WTC11 (cell line): ENCODE results near the gene PNLDC1. TPM values are rescaled to one million over a fixed set of nuclear protein-coding genes. Genes with fewer than 3 reads are reported as not detected.
A peak's percentile ranks its signal among the peaks of the same experiment; 100 is the strongest.

Experiments used
- ATAC-seq: fragments of 200-7000 bp; cut with Tn5 transposase; 2 replicates; pipeline ENCODE4 v1.10.0; 2021; ENCODE audit warnings: mild to moderate bottlenecking, moderate library complexity
- CTCF ChIA-PET: fragments of 300-600 bp; sonication (Branson Sonifier 250); formaldehyde crosslinking; loops from one replicate; lab custom pipeline; 2021; ENCODE audit warnings: antibody characterized with exemption; lab: Charles Lee
- POLR2A ChIA-PET: fragments of 350-600 bp; sonication (Branson Sonifier 250); formaldehyde crosslinking; loops from one replicate; lab custom pipeline; 2021; ENCODE audit warnings: antibody characterized with exemption; lab: Charles Lee
- DNase-seq: peaks from one replicate; pipeline ENCODE4 v3.0.0; 2021; ENCODE audit warnings: low spot score
- H3K27ac Mint-ChIP-seq: 2 replicates; pipeline ENCODE4 v1.8.0; 2021; ENCODE audit warnings: mixed read lengths
- H3K27me3 Mint-ChIP-seq: 2 replicates; pipeline ENCODE4 v1.8.0; 2021; ENCODE audit warnings: low read depth, mild to moderate bottlenecking, moderate library complexity, mixed read lengths
- H3K36me3 Mint-ChIP-seq: 2 replicates; pipeline ENCODE4 v1.8.0; 2021; ENCODE audit warnings: mixed read lengths
- H3K4me1 Mint-ChIP-seq: 2 replicates; pipeline ENCODE4 v1.8.0; 2022; ENCODE audit warnings: mixed read lengths
- H3K4me3 Mint-ChIP-seq: 2 replicates; pipeline ENCODE4 v1.8.0; 2021; ENCODE audit warnings: mild to moderate bottlenecking, moderate library complexity, mixed read lengths
- H3K9me3 Mint-ChIP-seq: 2 replicates; pipeline ENCODE4 v1.8.0; 2021; ENCODE audit warnings: mixed read lengths
- EMX1 ChIP-seq: fragments of 250-450 bp; sonication (Bioruptor Pico); IDR thresholded peaks from 2 replicates; pipeline ENCODE4 v1.8.0; 2021; ENCODE audit warnings: mild to moderate bottlenecking
- GABPB1 ChIP-seq: sonication (generic); formaldehyde crosslinking; IDR thresholded peaks from 2 replicates; pipeline ENCODE4 v1.8.1; 2023; ENCODE audit warnings: mild to moderate bottlenecking, missing genetic modification reagents
- HMGXB4 ChIP-seq: sonication (generic); formaldehyde crosslinking; IDR thresholded peaks from 2 replicates; pipeline ENCODE4 v1.8.1; 2023; ENCODE audit warnings: mild to moderate bottlenecking, moderate library complexity, missing genetic modification reagents
- NR2C2 ChIP-seq: sonication (generic); formaldehyde crosslinking; IDR thresholded peaks from 2 replicates; pipeline ENCODE4 v1.8.0; 2022; ENCODE audit warnings: mild to moderate bottlenecking, missing genetic modification reagents
- NR3C1 ChIP-seq: sonication (generic); formaldehyde crosslinking; conservative IDR thresholded peaks from 2 replicates; pipeline ENCODE4 v1.8.1; 2023; ENCODE audit warnings: low read depth, mild to moderate bottlenecking, missing genetic modification reagents
- TEAD4 ChIP-seq: sonication (generic); formaldehyde crosslinking; IDR thresholded peaks from 2 replicates; pipeline ENCODE4 v1.8.0; 2022; ENCODE audit warnings: mild to moderate bottlenecking, missing genetic modification reagents
- TP53 ChIP-seq: sonication (generic); formaldehyde crosslinking; IDR thresholded peaks from 2 replicates; pipeline ENCODE4 v1.8.1; 2023; ENCODE audit warnings: mild to moderate bottlenecking, missing genetic modification reagents
- ZBTB43 ChIP-seq: sonication (generic); formaldehyde crosslinking; IDR thresholded peaks from 2 replicates; pipeline ENCODE4 v1.8.1; 2023; ENCODE audit warnings: mild to moderate bottlenecking, missing genetic modification reagents
- ZMAT4 ChIP-seq: fragments of 250-450 bp; sonication (Bioruptor Pico); IDR thresholded peaks from 2 replicates; pipeline ENCODE4 v1.9.0; 2021; ENCODE audit warnings: mild to moderate bottlenecking
- ZNF138 ChIP-seq: sonication (generic); formaldehyde crosslinking; conservative IDR thresholded peaks from 2 replicates; pipeline ENCODE4 v1.8.1; 2022; ENCODE audit warnings: mild to moderate bottlenecking, moderate library complexity, missing genetic modification reagents
- ZNF219 ChIP-seq: sonication (generic); formaldehyde crosslinking; IDR thresholded peaks from 2 replicates; pipeline ENCODE4 v1.8.0; 2023; ENCODE audit warnings: missing genetic modification reagents, mild to moderate bottlenecking, borderline replicate concordance
- ZNF317 ChIP-seq: sonication (generic); formaldehyde crosslinking; IDR thresholded peaks from 2 replicates; pipeline ENCODE4 v1.8.1; 2023; ENCODE audit warnings: low read depth, mild to moderate bottlenecking, moderate library complexity, missing genetic modification reagents, borderline replicate concordance
- ZNF396 ChIP-seq: fragments of 250-450 bp; sonication (Bioruptor Pico); IDR thresholded peaks from 2 replicates; pipeline ENCODE4 v1.8.0; 2021; ENCODE audit warnings: mild to moderate bottlenecking, moderate library complexity, borderline replicate concordance
- ZNF423 ChIP-seq: fragments of 250-450 bp; sonication (Bioruptor Pico); IDR thresholded peaks from 2 replicates; pipeline ENCODE4 v2.1.2; 2022; ENCODE audit warnings: mild to moderate bottlenecking, moderate library complexity
- ZNF512 ChIP-seq: sonication (generic); formaldehyde crosslinking; IDR thresholded peaks from 2 replicates; pipeline ENCODE4 v1.8.1; 2022; ENCODE audit warnings: missing genetic modification reagents, borderline replicate concordance
- ZNF532 ChIP-seq: fragments of 250-450 bp; sonication (Bioruptor Pico); IDR thresholded peaks from 2 replicates; pipeline ENCODE4 v1.9.0; 2021; ENCODE audit warnings: mild to moderate bottlenecking, borderline replicate concordance
- total RNA-seq: library from RNA; stranded (reverse); gene quantifications from 3 replicates; pipeline ENCODE4 v1.2.3, GENCODE V29; 2021

The PNLDC1 gene
- total RNA-seq, 1 experiment from 2014 or later = 0.39 TPM

- Mint-ChIP-seq H3K27ac (peak overlapping the region; percentile 15; the same call in 1 of the 2 replicates), H3K9me3 (no peaks in the 10 kb centered on the region), H3K4me3 (no peak overlapping the region), H3K36me3 (peaks cover 77% of the 10 kb centered on the region), H3K4me1 (peaks cover 5% of the 10 kb centered on the region), H3K27me3 (no peaks in the 10 kb centered on the region)
- ATAC-seq (no peak), DNase-seq (no peak)
- POLR2A ChIA-PET = no interaction called here
- CTCF ChIA-PET = no interaction called here
- TF ChIP-seq NR2C2 = no peak
- TF ChIP-seq ZNF317 (CRISPR knock-in tag) = no peak
- TF ChIP-seq TP53 = no peak
- no peak for TF ChIP-seq ZNF423
- TF ChIP-seq ZNF532 (CRISPR knock-in tag) = no peak
- no peak for TF ChIP-seq ZBTB43 (CRISPR knock-in tag)
- TF ChIP-seq NR3C1 (CRISPR knock-in tag) = no peak
- TF ChIP-seq ZNF219 (CRISPR knock-in tag) = no peak
- TF ChIP-seq ZNF138 (CRISPR knock-in tag) = no peak
Observed at GRCh38 chr6:159754401-159754800, 45.7 kb upstream of the PNLDC1 start.

GRCh38 chr6:159754959-159755914 is 44.8 kb upstream of the PNLDC1 start:
- H3K4me1 Mint-ChIP-seq = peaks cover 12% of the 10 kb centered on the region
- POLR2A ChIA-PET = no interaction called here
- no peak overlapping the region for H3K4me3 Mint-ChIP-seq
- H3K27me3 Mint-ChIP-seq = no peaks in the 10 kb centered on the region
- ATAC-seq (peak; percentile 19), DNase-seq (no peak)
- H3K36me3 Mint-ChIP-seq = peaks cover 72% of the 10 kb centered on the region
- H3K9me3 Mint-ChIP-seq = no peaks in the 10 kb centered on the region
- peak overlapping the region; percentile 67 for H3K27ac Mint-ChIP-seq
- TF ChIP-seq ZNF512 (no peak), EMX1 (CRISPR knock-in tag) (no peak), ZMAT4 (no peak), ZNF396 (CRISPR knock-in tag) (no peak), GABPB1 (CRISPR knock-in tag) (no peak), HMGXB4 (CRISPR knock-in tag) (no peak), TEAD4 (CRISPR knock-in tag) (no peak)
- CTCF ChIA-PET = no interaction called here
